ENCODE measurements around the gene ECPAS. TPM values are rescaled to one million over a fixed set of nuclear protein-coding genes. Genes with fewer than 3 reads are reported as not detected.

ECPAS gene
- total RNA-seq, 2 experiments from 2014 or later = 41.0 to 63.2 TPM

DNA sequence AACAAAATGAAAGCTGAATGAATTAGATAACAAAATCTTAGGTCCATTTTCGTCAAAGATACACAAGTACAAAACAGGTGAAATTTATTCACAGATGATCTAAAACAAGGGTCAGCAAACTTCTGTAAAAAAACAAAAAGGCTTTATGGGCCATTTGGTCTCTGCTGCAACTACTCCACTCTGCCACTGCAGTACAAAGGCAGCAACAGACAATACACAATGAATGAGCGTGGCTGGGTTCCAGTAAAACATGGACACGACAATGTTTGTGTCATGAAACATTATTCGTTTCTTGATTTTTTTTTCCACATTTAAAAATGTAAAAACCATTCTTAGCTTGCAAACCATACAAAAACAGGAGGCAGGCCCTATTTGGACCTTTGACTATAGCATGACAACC is 71.9 kb downstream of the ECPAS start:
- Histone ChIP-seq H3K9me3 (ENCODE audit: low read length) (no peaks in the 10 kb centered on the region), H4K20me1 (ENCODE audit: insufficient read depth, low read length) (no peaks in the 10 kb centered on the region), H3K4me3 (ENCODE audit: low read depth, low read length, poor library complexity, severe bottlenecking) (no peak overlapping the region), H3K4me1 (ENCODE audit: insufficient read depth, low read length, poor library complexity, severe bottlenecking) (no peaks in the 10 kb centered on the region), H3K36me3 (ENCODE audit: insufficient read depth, low read length) (peaks cover 98% of the 10 kb centered on the region), H3K27ac (ENCODE audit: low read depth, low read length, poor library complexity, severe bottlenecking) (no peak overlapping the region), H3K79me2 (ENCODE audit: insufficient read depth, low read depth, low read length) (no peaks in the 10 kb centered on the region), H3K4me2 (ENCODE audit: low read length) (no peak overlapping the region), H3K9me2 (ENCODE audit: insufficient read depth, low read length) (no peaks in the 10 kb centered on the region), H2AFZ (ENCODE audit: low read length) (no peak overlapping the region)
- no TSS peak for BruUV-seq (replicated peaks)
- intact Hi-C loops (cut with micrococcal nuclease; ENCODE audit: unreplicated experiment) = no loop called here
- ChIA-PET POLR2A (interaction anchor here (0.8 to 1.4 kb wide), 2 partner anchors 8 to 12 kb away, joined by 3 to 6 read pairs; no protein-coding TSS in a partner anchor), CTCF (ENCODE audit: unreplicated experiment) (no interaction called here)
- TF ChIP-seq, protein P1, sequence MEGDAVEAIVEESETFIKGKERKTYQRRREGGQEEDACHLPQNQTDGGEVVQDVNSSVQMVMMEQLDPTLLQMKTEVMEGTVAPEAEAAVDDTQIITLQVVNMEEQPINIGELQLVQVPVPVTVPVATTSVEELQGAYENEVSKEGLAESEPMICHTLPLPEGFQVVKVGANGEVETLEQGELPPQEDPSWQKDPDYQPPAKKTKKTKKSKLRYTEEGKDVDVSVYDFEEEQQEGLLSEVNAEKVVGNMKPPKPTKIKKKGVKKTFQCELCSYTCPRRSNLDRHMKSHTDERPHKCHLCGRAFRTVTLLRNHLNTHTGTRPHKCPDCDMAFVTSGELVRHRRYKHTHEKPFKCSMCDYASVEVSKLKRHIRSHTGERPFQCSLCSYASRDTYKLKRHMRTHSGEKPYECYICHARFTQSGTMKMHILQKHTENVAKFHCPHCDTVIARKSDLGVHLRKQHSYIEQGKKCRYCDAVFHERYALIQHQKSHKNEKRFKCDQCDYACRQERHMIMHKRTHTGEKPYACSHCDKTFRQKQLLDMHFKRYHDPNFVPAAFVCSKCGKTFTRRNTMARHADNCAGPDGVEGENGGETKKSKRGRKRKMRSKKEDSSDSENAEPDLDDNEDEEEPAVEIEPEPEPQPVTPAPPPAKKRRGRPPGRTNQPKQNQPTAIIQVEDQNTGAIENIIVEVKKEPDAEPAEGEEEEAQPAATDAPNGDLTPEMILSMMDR (conservative IDR thresholded peaks at IDR 0.05; ENCODE audit: low read length) = no peak
- TF ChIP-seq EZH2phosphoT487 (IDR thresholded peaks at IDR 0.05; ENCODE audit: borderline replicate concordance, low read depth, low read length) = no peak
- DNase-seq (ENCODE audit: low spot score) = no peak

DNA sequence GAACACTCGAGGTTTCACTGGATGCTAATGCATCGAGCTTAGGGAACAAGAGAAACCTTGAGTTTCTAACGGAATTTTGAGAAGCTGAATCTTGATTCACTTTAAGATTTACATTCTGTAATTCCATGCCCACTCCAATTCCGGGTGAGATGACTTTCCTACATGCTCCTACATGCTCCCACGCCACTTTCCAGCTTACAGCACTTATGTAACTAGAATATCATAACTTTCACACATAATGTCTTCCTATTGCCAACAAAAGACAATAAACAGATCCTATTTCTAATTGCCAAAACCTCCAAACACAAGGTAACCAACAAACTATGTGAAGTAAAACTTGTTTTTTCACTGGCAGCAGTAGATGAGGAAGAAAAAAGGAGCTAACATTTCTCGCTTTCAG is 72.9 kb downstream of the ECPAS start:
- Histone ChIP-seq H3K27ac (ENCODE audit: low read depth, low read length, poor library complexity, severe bottlenecking) (no peak overlapping the region), H3K4me2 (ENCODE audit: low read length) (no peak overlapping the region), H3K79me2 (ENCODE audit: insufficient read depth, low read depth, low read length) (no peaks in the 10 kb centered on the region), H4K20me1 (ENCODE audit: insufficient read depth, low read length) (no peaks in the 10 kb centered on the region), H3K4me1 (ENCODE audit: insufficient read depth, low read length, poor library complexity, severe bottlenecking) (no peaks in the 10 kb centered on the region), H3K9me2 (ENCODE audit: insufficient read depth, low read length) (no peaks in the 10 kb centered on the region), H3K4me3 (ENCODE audit: low read depth, low read length, poor library complexity, severe bottlenecking) (no peak overlapping the region), H3K36me3 (ENCODE audit: insufficient read depth, low read length) (peaks cover 92% of the 10 kb centered on the region), H3K9me3 (ENCODE audit: low read length) (no peaks in the 10 kb centered on the region), H2AFZ (ENCODE audit: low read length) (no peak overlapping the region)
- BruUV-seq (replicated peaks) = no TSS peak
- ChIA-PET POLR2A (interaction anchor here (1.4 to 2.1 kb wide), 2 partner anchors 10 to 13 kb away, joined by 6 to 12 read pairs; no protein-coding TSS in a partner anchor), CTCF (ENCODE audit: unreplicated experiment) (no interaction called here)
- no peak for TF ChIP-seq EZH2phosphoT487 (IDR thresholded peaks at IDR 0.05; ENCODE audit: borderline replicate concordance, low read depth, low read length)
- TF ChIP-seq, protein P1 (conservative IDR thresholded peaks at IDR 0.05; ENCODE audit: low read length) = no peak
- DNase-seq (ENCODE audit: low spot score) = no peak
- intact Hi-C loops (cut with micrococcal nuclease; ENCODE audit: unreplicated experiment) = no loop called here

DNA sequence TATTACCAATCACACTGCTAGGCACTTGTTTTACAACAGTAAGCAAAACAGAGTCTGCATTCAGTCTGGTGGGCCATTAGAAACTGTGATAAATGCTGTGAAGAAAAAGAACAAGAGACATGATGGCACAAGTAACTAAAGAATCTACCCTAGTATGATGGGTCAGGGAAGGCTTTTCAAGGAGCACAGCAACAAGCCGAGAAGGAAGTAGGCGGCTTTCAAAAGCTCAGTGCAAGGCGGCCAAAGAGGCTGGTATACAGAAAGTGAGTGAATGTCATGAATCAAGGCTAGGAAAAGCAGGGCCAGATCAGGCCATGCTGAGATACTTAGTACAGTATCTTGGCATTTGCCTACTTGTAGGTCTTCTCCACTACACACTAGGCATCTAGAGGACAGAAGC is 76.4 kb downstream of the ECPAS start:
- no TSS peak for BruUV-seq (replicated peaks)
- H4K20me1 ChIP-seq (ENCODE audit: insufficient read depth, low read length) = no peaks in the 10 kb centered on the region
- H2AFZ ChIP-seq (ENCODE audit: low read length) = no peak overlapping the region
- H3K4me2 ChIP-seq (ENCODE audit: low read length) = no peak overlapping the region
- ChIA-PET CTCF (ENCODE audit: unreplicated experiment) (no interaction called here), POLR2A (no interaction called here)
- TF ChIP-seq, protein P1 (conservative IDR thresholded peaks at IDR 0.05; ENCODE audit: low read length) = no peak
- no peak for TF ChIP-seq EZH2phosphoT487 (IDR thresholded peaks at IDR 0.05; ENCODE audit: borderline replicate concordance, low read depth, low read length)
- H3K4me1 ChIP-seq (ENCODE audit: insufficient read depth, low read length, poor library complexity, severe bottlenecking) = no peaks in the 10 kb centered on the region
- intact Hi-C loops (cut with micrococcal nuclease; ENCODE audit: unreplicated experiment) = no loop called here
- peaks cover 94% of the 10 kb centered on the region for H3K36me3 ChIP-seq (ENCODE audit: insufficient read depth, low read length)
- no peaks in the 10 kb centered on the region for H3K9me2 ChIP-seq (ENCODE audit: insufficient read depth, low read length)
- H3K4me3 ChIP-seq (ENCODE audit: low read depth, low read length, poor library complexity, severe bottlenecking) = no peak overlapping the region
- no peaks in the 10 kb centered on the region for H3K79me2 ChIP-seq (ENCODE audit: insufficient read depth, low read depth, low read length)
- DNase-seq (ENCODE audit: low spot score) = no peak
- H3K9me3 ChIP-seq (ENCODE audit: low read length) = peaks cover 14% of the 10 kb centered on the region; the same call in 1 of the 2 replicates
- H3K27ac ChIP-seq (ENCODE audit: low read depth, low read length, poor library complexity, severe bottlenecking) = no peak overlapping the region

All from OCI-LY7 (cell line).